Omental fat pad (tissue), 4 donors: ENCODE data around the gene LMAN2L. TPM values are rescaled to one million over a fixed set of nuclear protein-coding genes. Genes with fewer than 3 reads are reported as not detected.

Experiments
- ATAC-seq: fragments of 150-250 bp; one replicate; pipeline ENCODE4 v1.9.1; 2016; ENCODE audit warnings: mild to moderate bottlenecking, moderate library complexity; ENCODE audit not compliant: low FRiP score
- DNase-seq: peaks from one replicate; pipeline ENCODE4 v3.0.0-alpha.2; 2019; ENCODE audit warnings: low spot score
- total RNA-seq, 4 donors: library from RNA; depleted of rRNA; stranded (reverse); fragments of >200 nt; gene quantifications; one replicate each; pipeline ENCODE4 v1.1.0, GENCODE V29; 2016
- TF ChIP-seq, protein P1 (sequence below), 3 donors: fragments of 450-650 bp; IDR thresholded peaks; one replicate each; pipeline ENCODE4 v1.5.1; 2016 to 2017; ENCODE audit warnings: antibody characterized with exemption in 3 of 3, mild to moderate bottlenecking in 3 of 3, moderate library complexity in 2 of 3

Gene LMAN2L
- total RNA-seq, 4 donors from 2014 or later = 9.1 to 16.8 (median 11.5) TPM

DNA sequence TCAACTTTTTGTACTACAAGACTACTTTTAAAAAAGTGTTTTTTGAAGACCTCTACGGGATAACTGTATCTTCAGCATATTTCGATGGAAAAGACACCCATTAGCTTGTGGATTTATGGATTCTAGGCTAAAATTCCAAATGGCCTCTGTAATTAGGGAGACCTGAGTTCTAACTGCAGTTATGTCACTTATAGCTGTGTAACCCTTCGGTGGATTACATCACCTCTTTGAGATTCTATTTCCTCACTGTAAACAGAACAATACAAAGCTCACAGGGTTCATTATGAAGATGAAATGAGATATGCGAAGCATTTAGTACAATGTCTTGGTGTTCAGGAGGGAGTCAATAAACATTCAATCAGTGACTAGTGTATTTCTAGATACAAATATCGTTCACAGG lies 24.2 kb downstream of the LMAN2L start:
- TF ChIP-seq, protein P1, sequence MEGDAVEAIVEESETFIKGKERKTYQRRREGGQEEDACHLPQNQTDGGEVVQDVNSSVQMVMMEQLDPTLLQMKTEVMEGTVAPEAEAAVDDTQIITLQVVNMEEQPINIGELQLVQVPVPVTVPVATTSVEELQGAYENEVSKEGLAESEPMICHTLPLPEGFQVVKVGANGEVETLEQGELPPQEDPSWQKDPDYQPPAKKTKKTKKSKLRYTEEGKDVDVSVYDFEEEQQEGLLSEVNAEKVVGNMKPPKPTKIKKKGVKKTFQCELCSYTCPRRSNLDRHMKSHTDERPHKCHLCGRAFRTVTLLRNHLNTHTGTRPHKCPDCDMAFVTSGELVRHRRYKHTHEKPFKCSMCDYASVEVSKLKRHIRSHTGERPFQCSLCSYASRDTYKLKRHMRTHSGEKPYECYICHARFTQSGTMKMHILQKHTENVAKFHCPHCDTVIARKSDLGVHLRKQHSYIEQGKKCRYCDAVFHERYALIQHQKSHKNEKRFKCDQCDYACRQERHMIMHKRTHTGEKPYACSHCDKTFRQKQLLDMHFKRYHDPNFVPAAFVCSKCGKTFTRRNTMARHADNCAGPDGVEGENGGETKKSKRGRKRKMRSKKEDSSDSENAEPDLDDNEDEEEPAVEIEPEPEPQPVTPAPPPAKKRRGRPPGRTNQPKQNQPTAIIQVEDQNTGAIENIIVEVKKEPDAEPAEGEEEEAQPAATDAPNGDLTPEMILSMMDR (IDR thresholded peaks at IDR 0.05) = no peak
- DNase-seq (no peak), ATAC-seq (no peak)

DNA sequence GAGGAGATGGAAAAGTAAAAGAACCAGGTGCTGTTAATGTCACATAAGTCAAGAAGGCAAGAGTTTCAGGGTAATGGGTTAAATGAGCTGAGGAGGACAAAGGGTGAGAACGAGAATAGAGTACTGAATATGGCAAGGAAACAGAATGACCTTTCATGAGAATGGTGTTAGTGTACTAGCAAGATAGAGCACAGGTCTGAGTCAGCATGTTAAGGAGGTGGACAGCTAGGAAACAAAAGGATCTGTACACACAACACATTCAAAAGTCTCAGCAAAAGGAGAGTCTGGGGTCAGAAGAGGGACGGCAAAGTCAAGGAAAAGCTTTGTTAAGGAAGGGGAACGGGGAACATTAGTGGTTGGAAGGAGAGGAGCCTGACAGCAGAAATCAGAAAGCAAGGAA lies 28.9 kb downstream of the LMAN2L start:
- ATAC-seq (no peak), DNase-seq (no peak)

DNA sequence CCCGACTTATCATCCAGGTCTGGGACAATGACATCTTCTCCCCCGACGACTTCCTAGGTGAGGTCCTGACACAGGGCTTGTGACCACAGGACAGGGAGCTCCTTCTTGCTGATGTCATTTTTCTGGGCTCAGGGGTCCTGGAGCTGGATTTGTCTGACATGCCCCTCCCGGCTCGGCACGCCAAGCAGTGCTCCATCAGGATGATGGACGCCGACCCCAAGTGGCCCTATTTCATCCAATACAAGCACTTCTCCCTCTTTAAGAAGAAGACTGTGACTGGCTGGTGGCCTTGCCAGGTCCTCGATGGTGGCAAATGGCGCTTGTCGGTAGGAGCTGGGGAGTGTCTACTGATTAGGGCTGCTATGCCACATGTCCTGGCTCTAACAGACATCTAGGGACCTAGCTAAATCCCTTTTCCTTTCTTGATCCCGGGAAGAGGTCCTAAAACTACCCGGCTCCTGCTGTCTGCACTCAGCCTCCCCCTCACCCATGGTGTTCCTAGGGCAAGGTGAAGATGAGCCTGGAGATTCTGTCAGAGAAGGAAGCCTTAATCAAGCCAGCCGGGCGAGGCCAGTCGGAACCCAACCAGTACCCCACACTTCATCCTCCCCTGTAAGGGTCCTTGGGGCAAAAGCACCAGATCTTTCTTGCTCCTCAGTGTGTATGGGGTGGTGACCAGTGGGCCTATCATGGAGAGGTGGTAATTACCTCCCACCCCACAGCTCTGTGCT lies 36.7 kb downstream of the LMAN2L start:
- no peak for ATAC-seq
- DNase-seq = no peak
- TF ChIP-seq, protein P1 (IDR thresholded peaks at IDR 0.05) = no peak

More for the DNA sequence above, 28.9 kb downstream of the LMAN2L start:
- TF ChIP-seq, protein P1 (IDR thresholded peaks at IDR 0.05) = no peak

DNA sequence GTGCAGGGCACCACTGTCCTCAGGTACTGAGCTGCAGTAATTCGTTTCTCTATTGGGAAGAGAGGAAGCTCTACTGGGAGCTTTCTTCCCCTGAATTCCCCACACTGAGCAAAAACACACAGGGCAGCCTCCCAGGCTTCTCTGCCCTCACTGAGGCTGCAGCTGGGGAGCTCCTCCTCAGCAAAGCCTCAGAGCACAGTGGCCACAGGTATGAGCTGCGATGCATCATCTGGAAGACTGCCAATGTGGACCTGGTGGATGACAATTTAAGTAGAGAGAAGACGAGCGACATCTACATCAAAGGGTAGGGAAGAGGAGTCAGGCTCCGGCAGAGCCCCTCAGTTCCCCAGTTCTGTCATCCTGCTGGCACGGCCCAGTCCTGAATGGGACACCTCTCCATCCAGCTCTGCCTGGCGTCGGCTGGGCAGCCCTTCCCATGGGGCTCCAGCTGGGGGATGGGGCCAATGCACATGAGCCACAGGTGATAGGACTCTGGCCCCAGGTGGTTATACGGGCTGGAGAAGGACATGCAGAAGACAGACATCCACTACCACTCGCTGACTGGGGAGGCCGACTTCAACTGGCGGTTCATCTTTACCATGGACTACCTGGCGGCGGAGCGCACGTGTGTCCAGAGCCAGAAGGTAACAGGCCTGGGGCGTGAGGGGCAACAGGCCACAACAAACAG lies 37.6 kb downstream of the LMAN2L start:
- TF ChIP-seq, protein P1 (IDR thresholded peaks at IDR 0.05) = no peak
- ATAC-seq (no peak), DNase-seq (no peak)

DNA sequence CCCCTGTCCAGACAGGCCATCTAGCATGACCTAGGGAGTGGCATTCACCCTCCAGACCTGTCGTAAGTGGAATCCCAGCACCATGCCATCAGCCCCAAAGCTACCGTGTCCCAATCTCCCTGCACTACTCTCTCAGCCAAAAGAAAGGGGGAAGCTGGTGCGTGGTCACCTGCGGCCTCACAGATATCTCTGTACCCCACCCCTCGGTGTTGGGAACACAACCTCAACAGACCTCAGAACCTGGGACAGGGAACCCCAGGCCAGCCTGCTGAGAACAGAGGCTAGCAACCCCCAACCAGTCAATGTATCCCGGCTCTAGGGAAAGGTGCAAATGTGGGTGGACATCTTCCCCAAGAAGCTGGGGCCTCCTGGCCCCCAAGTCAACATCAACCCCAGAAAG lies 38.2 kb downstream of the LMAN2L start:
- ATAC-seq (no peak), DNase-seq (no peak)
- TF ChIP-seq, protein P1 (IDR thresholded peaks at IDR 0.05) = no peak

DNA sequence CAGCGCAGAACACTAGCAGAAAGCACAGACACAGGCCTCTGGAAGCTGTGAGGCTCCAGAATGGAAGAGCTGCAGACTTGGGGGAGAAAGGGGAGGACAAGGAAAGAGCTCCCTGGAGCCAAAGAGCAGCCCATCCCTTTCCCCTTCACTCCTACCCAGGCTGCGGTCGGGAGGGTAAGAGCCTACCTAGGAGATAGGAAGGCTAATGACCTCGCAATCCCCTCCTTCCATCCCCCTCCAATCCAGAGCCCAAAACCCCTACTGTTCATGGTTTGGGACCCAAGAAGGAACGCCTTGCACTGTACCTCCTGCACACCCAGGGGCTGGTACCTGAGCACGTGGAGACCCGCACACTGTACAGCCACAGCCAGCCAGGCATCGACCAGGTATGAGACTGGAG lies 39.8 kb downstream of the LMAN2L start:
- ATAC-seq (no peak), DNase-seq (no peak)
- TF ChIP-seq, protein P1 (IDR thresholded peaks at IDR 0.05) = no peak

DNA sequence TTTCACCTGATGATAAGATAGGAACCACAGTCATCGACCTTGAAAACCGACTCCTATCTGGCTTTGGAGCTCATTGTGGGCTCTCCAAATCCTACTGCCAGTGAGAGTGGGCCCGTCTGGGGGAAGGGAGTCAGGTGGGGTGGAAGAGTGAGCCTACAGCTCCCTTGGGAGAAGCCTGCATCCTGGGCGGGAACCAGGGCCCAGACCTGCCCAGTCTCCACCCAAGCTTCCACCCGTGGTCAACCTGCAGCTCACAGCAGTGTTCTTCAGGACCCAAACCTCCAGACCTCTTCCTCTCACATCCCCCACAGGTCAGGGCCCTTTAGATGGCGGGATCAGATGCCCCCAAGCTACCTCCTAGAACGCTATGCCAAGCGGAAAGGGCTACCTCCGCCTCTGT lies 40.2 kb downstream of the LMAN2L start:
- no peak for DNase-seq
- no peak for ATAC-seq
- TF ChIP-seq, protein P1 (IDR thresholded peaks at IDR 0.05) = no peak
